IMR-90 (cell line): Measurements from ENCODE around the gene EHBP1. TPM values are rescaled to one million over a fixed set of nuclear protein-coding genes. Genes with fewer than 3 reads are reported as not detected.
A peak's percentile ranks its signal among the peaks of the same experiment; 100 is the strongest.

Experiments used
- ATAC-seq: fragments of 200-7000 bp; cut with Tn5 transposase; 2 replicates; pipeline ENCODE4 v1.9.1; 2020; ENCODE audit warnings: low read depth, mild to moderate bottlenecking, moderate library complexity
- BruUV-seq: library from RNA; stranded (reverse); fragments of 400-500 nt; replicated peaks from 2 replicates; lab custom pipeline; 2021; lab: Mats Ljungman, UMichigan
- CTCF ChIA-PET: fragments of 300-600 bp; formaldehyde crosslinking; extraction: SDS; loops from one replicate; lab custom pipeline; 2021; ENCODE audit warnings: antibody characterized with exemption; lab: Yijun Ruan, JAX
- POLR2A ChIA-PET: fragments of 300-600 bp; sonication (Branson Sonifier 250); formaldehyde crosslinking; loops from one replicate; lab custom pipeline; 2022; ENCODE audit warnings: antibody characterized with exemption; ENCODE audit not compliant: unreplicated experiment; lab: Charles Lee
- DNase-seq: peaks from one replicate; pipeline ENCODE4 v3.0.0; 2013
- H2AFZ ChIP-seq: replicated peaks from 2 replicates; pipeline ENCODE3; 2013; ENCODE audit warnings: low read length, mild to moderate bottlenecking; ENCODE audit not compliant: poor library complexity
- H2AK5ac ChIP-seq: 2 replicates; pipeline ENCODE4 v1.6.1; 2013; ENCODE audit warnings: low read depth, low read length, inconsistent platforms
- H2AK9ac ChIP-seq: replicated peaks from 2 replicates; pipeline ENCODE3; 2013; ENCODE audit warnings: mild to moderate bottlenecking, low read depth, low read length, moderate library complexity; ENCODE audit not compliant: poor library complexity
- H2BK120ac ChIP-seq: 2 replicates; pipeline ENCODE4 v1.6.1; 2013; ENCODE audit warnings: low read depth, low read length, inconsistent platforms
- H2BK15ac ChIP-seq: 3 replicates; pipeline ENCODE4 v1.6.1; 2013; ENCODE audit warnings: low read depth, low read length, inconsistent platforms
- H2BK20ac ChIP-seq: 2 replicates; pipeline ENCODE4 v1.6.1; 2013; ENCODE audit warnings: low read depth, mild to moderate bottlenecking, inconsistent platforms, low read length, moderate library complexity
- H2BK5ac ChIP-seq: 2 replicates; pipeline ENCODE4 v1.6.1; 2013; ENCODE audit warnings: mild to moderate bottlenecking, low read depth, low read length, inconsistent platforms; ENCODE audit not compliant: poor library complexity, severe bottlenecking
- H3K14ac ChIP-seq: replicated peaks from 2 replicates; pipeline ENCODE4 v1.6.1; 2013; ENCODE audit warnings: low read depth, low read length, inconsistent platforms
- H3K18ac ChIP-seq: 2 replicates; pipeline ENCODE4 v1.6.1; 2013; ENCODE audit warnings: low read depth, low read length, control low read depth
- H3K23ac ChIP-seq: 2 replicates; pipeline ENCODE4 v1.6.1; 2013; ENCODE audit warnings: low read depth, low read length, inconsistent platforms
- H3K27ac ChIP-seq: 2 replicates; pipeline ENCODE4 v1.5.1; 2013; ENCODE audit warnings: mild to moderate bottlenecking, control low read depth, low read length; ENCODE audit not compliant: insufficient read depth
- H3K27me3 ChIP-seq: 2 replicates; pipeline ENCODE4 v1.6.1; 2013; ENCODE audit warnings: low read length; ENCODE audit not compliant: control insufficient read depth, insufficient read depth
- H3K36me3 ChIP-seq: 2 replicates; pipeline ENCODE4 v1.6.1; 2013; ENCODE audit warnings: low read length, mixed read lengths; ENCODE audit not compliant: control insufficient read depth, insufficient read depth
- H3K4ac ChIP-seq: 2 replicates; pipeline ENCODE4 v1.6.1; 2013; ENCODE audit warnings: low read depth, low read length, inconsistent platforms
- H3K4me1 ChIP-seq: 2 replicates; pipeline ENCODE4 v1.6.1; 2013; ENCODE audit warnings: low read length, mixed read lengths; ENCODE audit not compliant: control insufficient read depth, insufficient read depth
- H3K4me2 ChIP-seq: 2 replicates; pipeline ENCODE4 v1.6.1; 2013; ENCODE audit warnings: low read depth, mild to moderate bottlenecking, control low read depth, low read length, moderate library complexity
- H3K4me3 ChIP-seq: 2 replicates; pipeline ENCODE4 v1.5.1; 2013; ENCODE audit warnings: low read depth, mild to moderate bottlenecking, control low read depth, low read length, moderate library complexity; ENCODE audit not compliant: insufficient read depth
- H3K56ac ChIP-seq: 2 replicates; pipeline ENCODE4 v1.6.1; 2013; ENCODE audit warnings: low read length, inconsistent platforms; ENCODE audit not compliant: insufficient read depth; ENCODE audit errors: extremely low read depth
- H3K79me1 ChIP-seq, 2 experiments: 2 replicates each; pipeline ENCODE4 v1.6.1; 2013; ENCODE audit warnings: low read length in 2 of 2, inconsistent platforms in 1 of 2, low read depth in 1 of 2
- H3K9ac ChIP-seq: 2 replicates; pipeline ENCODE4 v1.6.1; 2013; ENCODE audit warnings: low read depth, low read length, control low read depth
- H3K9me1 ChIP-seq: 2 replicates; pipeline ENCODE4 v1.6.1; 2013; ENCODE audit warnings: low read length, inconsistent platforms; ENCODE audit not compliant: insufficient read depth
- H3K9me3 ChIP-seq: 2 replicates; pipeline ENCODE4 v1.6.1; 2013; ENCODE audit warnings: low read length; ENCODE audit not compliant: control insufficient read depth, insufficient read depth
- H4K20me1 ChIP-seq: 2 replicates; pipeline ENCODE4 v1.6.1; 2013; ENCODE audit warnings: low read length, inconsistent platforms; ENCODE audit not compliant: insufficient read depth
- H4K5ac ChIP-seq: 2 replicates; pipeline ENCODE4 v1.6.1; 2013; ENCODE audit warnings: mild to moderate bottlenecking, low read depth, low read length, control low read depth
- H4K8ac ChIP-seq, 2 experiments: 2 replicates each; pipeline ENCODE4 v1.6.1; 2013; ENCODE audit warnings: low read depth in 2 of 2, low read length in 2 of 2, control low read depth in 1 of 2, inconsistent platforms in 1 of 2
- H4K91ac ChIP-seq: 2 replicates; pipeline ENCODE4 v1.6.1; 2013; ENCODE audit warnings: low read depth, low read length, inconsistent platforms; ENCODE audit not compliant: insufficient read depth
- CTCF ChIP-seq: conservative IDR thresholded peaks from 2 replicates; pipeline ENCODE4 v1.5.1; 2012; ENCODE audit warnings: mild to moderate bottlenecking, low read depth, low read length, improper control_type of control experiment
- FOS ChIP-seq: fragments of 150-350 bp; IDR thresholded peaks from 2 replicates; pipeline ENCODE4 v1.6.1; 2016; ENCODE audit warnings: low read depth, low read length
- MXI1 ChIP-seq: IDR thresholded peaks from 2 replicates; pipeline ENCODE4 v1.6.1; 2012; ENCODE audit warnings: low read depth, mild to moderate bottlenecking, low read length, moderate library complexity, borderline replicate concordance
- USF2 ChIP-seq: fragments of 150-350 bp; IDR thresholded peaks from 2 replicates; pipeline ENCODE4 v1.6.1; 2017; ENCODE audit warnings: mild to moderate bottlenecking, antibody characterized with exemption, low read length, low read depth
- dilution Hi-C: fragments of 300-500 bp; cut with HindIII; formaldehyde crosslinking; loops from one replicate; pipeline ENCODE4 v1.14.3; 2018; ENCODE audit warnings: low sequenced_read_pairs; ENCODE audit not compliant: unreplicated experiment
- in situ Hi-C: fragments of 300-500 bp; cut with MboI; formaldehyde crosslinking; loops from 3 replicates; pipeline ENCODE4 v1.14.3; 2019; ENCODE audit warnings: low sequenced_read_pairs, inconsistent platforms, mixed read lengths
- intact Hi-C: fragments of 100-400 bp; cut with micrococcal nuclease; formaldehyde crosslinking; loops from 2 replicates; pipeline ENCODE4 v1.10.0; 2022
- polyA plus RNA-seq, 3 experiments: library from polyadenylated mRNA; depleted of rRNA; stranded (reverse); fragments of >200 nt; gene quantifications; 2 replicates each; pipeline ENCODE4 v1.2.3, GENCODE V29; 2012; ENCODE audit warnings: low replicate concordance in 1 of 3
- total RNA-seq: library from RNA; depleted of rRNA; stranded (reverse); fragments of >200 nt; gene quantifications from 2 replicates; pipeline ENCODE4 v1.2.3, GENCODE V29; 2012

The EHBP1 gene
- total and polyA plus RNA-seq, 2 of the 4 experiments (the other 2 are of a cell fraction) = 28.3 to 44.4 TPM

- TF ChIP-seq MXI1 = no peak
- TF ChIP-seq CTCF = no peak
- peak; percentile 73 for TF ChIP-seq FOS
Measured at GRCh38 chr2:62705007-62705829, at the start of gene EHBP1 (continued).

- in situ Hi-C loops (no loop called here), intact Hi-C loops (no loop called here), dilution Hi-C loops (no loop called here)
- no peaks in the 10 kb centered on the region for H4K20me1 ChIP-seq
- ATAC-seq (no peak), DNase-seq (no peak)
- no peak overlapping the region for H2AK9ac ChIP-seq
- CTCF ChIA-PET = no interaction called here
- POLR2A ChIA-PET = no interaction called here
- H3K18ac ChIP-seq = no peak overlapping the region
- no peak overlapping the region for H3K27ac ChIP-seq
- no peaks in the 10 kb centered on the region for H3K9me3 ChIP-seq
- H2AK5ac ChIP-seq = no peak overlapping the region
- no peak overlapping the region for H3K23ac ChIP-seq
- H3K4ac ChIP-seq = 0 out of 2 replicates have a peak overlapping the region, but pooled peaks have one; percentile 7
- H4K5ac ChIP-seq = no peak overlapping the region
- H3K4me3 ChIP-seq = no peak overlapping the region
- H3K27me3 ChIP-seq = no peaks in the 10 kb centered on the region
- no peak overlapping the region for H2BK120ac ChIP-seq
- H2BK20ac ChIP-seq = no peak overlapping the region
- no peak overlapping the region for H3K9ac ChIP-seq
- no peaks in the 10 kb centered on the region for H3K79me1 ChIP-seq
- no peak overlapping the region for H2BK5ac ChIP-seq
- no peak overlapping the region for H4K8ac ChIP-seq
- no TSS peak for BruUV-seq
- no peaks in the 10 kb centered on the region for H3K36me3 ChIP-seq
- H2BK15ac ChIP-seq = no peak overlapping the region
- H3K56ac ChIP-seq = no peak overlapping the region
- H3K4me2 ChIP-seq = no peak overlapping the region
- no peak overlapping the region for H2AFZ ChIP-seq
- 0 out of 2 replicates have a peak, but pooled peaks cover 3% of the 10 kb centered on the region for H3K9me1 ChIP-seq
- TF ChIP-seq FOS (no peak), USF2 (no peak)
- H4K91ac ChIP-seq = no peak overlapping the region
- peaks cover 7% of the 10 kb centered on the region for H3K4me1 ChIP-seq
- no peak overlapping the region for H3K14ac ChIP-seq
Measured at GRCh38 chr2:62657783-62658182, 47.7 kb upstream of the EHBP1 start.
